Neural cell (in vitro differentiated cells): ENCODE measurements around the gene ELANE. TPM values are rescaled to one million over a fixed set of nuclear protein-coding genes. Genes with fewer than 3 reads are reported as not detected.

Experiments used
- H2AFZ ChIP-seq: fragments of 200-600, 300-800 bp; sonication (generic), shearing (Covaris generic); 2 replicates; pipeline ENCODE4 v1.6.0; 2014; ENCODE audit warnings: low read depth, mild to moderate bottlenecking, antibody characterized with exemption, low read length, moderate library complexity
- H3F3A ChIP-seq: fragments of 200-600 bp; shearing (Covaris generic); 2 replicates; pipeline ENCODE4 v1.6.1; 2016; ENCODE audit warnings: mild to moderate bottlenecking, moderate library complexity, mixed read lengths, antibody characterized with exemption, low read length; ENCODE audit not compliant: insufficient read depth, poor library complexity, severe bottlenecking
- H3K27ac ChIP-seq: fragments of 200-600, 300-800 bp; sonication (generic), shearing (Covaris generic); 2 replicates; pipeline ENCODE4 v1.5.1; 2014; ENCODE audit warnings: mild to moderate bottlenecking, low read length, moderate library complexity
- H3K27me3 ChIP-seq: fragments of 300-800, 200-600 bp; sonication (generic), shearing (Covaris generic); 2 replicates; pipeline ENCODE4 v1.6.0; 2014; ENCODE audit warnings: mild to moderate bottlenecking, low read depth, low read length, moderate library complexity; ENCODE audit not compliant: insufficient read depth
- H3K36me3 ChIP-seq: fragments of 300-800, 200-600 bp; sonication (generic), shearing (Covaris generic); 2 replicates; pipeline ENCODE4 v1.5.1; 2014; ENCODE audit warnings: mild to moderate bottlenecking, antibody characterized with exemption, low read length, moderate library complexity; ENCODE audit not compliant: insufficient read depth
- H3K4me2 ChIP-seq: fragments of 300-800, 200-600 bp; sonication (generic), shearing (Covaris generic); 2 replicates; pipeline ENCODE4 v1.6.0; 2014; ENCODE audit warnings: mild to moderate bottlenecking, low read length
- H3K4me3 ChIP-seq: fragments of 300-800, 200-600 bp; sonication (generic), shearing (Covaris generic); 2 replicates; pipeline ENCODE4 v1.5.1; 2014; ENCODE audit warnings: mild to moderate bottlenecking, low read length, moderate library complexity
- H3K79me2 ChIP-seq: fragments of 200-600 bp; shearing (Covaris generic); replicated peaks from 2 replicates; pipeline ENCODE4 v1.6.0; 2014; ENCODE audit warnings: mild to moderate bottlenecking, low read length, moderate library complexity; ENCODE audit not compliant: insufficient read depth
- H3K9ac ChIP-seq: fragments of 300-800, 200-600 bp; sonication (generic), shearing (Covaris generic); 2 replicates; pipeline ENCODE4 v1.6.1; 2016; ENCODE audit warnings: mild to moderate bottlenecking, low read length, mixed read lengths
- H3K9me2 ChIP-seq: fragments of 200-600 bp; shearing (Covaris generic); 2 replicates; pipeline ENCODE4 v1.6.1; 2016; ENCODE audit warnings: mild to moderate bottlenecking, low read length, mixed read lengths; ENCODE audit not compliant: insufficient read depth
- H3K9me3 ChIP-seq: fragments of 200-600, 300-800 bp; sonication (generic), shearing (Covaris generic); 2 replicates; pipeline ENCODE4 v1.6.1; 2016; ENCODE audit warnings: mild to moderate bottlenecking, mixed run types, low read length, moderate library complexity, mixed read lengths
- H4K20me1 ChIP-seq: fragments of 200-600 bp; shearing (Covaris generic); 2 replicates; pipeline ENCODE4 v1.6.1; 2016; ENCODE audit warnings: mild to moderate bottlenecking, mixed run types; ENCODE audit not compliant: insufficient read depth
- CTCF ChIP-seq: fragments of 450-650 bp; IDR thresholded peaks from 2 replicates; pipeline ENCODE4 v1.5.1; 2014; ENCODE audit warnings: antibody characterized with exemption, mild to moderate bottlenecking, moderate library complexity; ENCODE audit not compliant: poor library complexity, severe bottlenecking
- EP300 ChIP-seq: fragments of 450-650 bp; conservative IDR thresholded peaks from 2 replicates; pipeline ENCODE4 v1.6.1; 2014; ENCODE audit warnings: antibody characterized with exemption, mild to moderate bottlenecking, moderate library complexity; ENCODE audit not compliant: poor library complexity, severe bottlenecking
- EZH2 ChIP-seq: fragments of 200-600, 300-800 bp; shearing (Covaris generic), sonication (generic); IDR thresholded peaks from 2 replicates; pipeline ENCODE4 v1.6.1; 2014; ENCODE audit warnings: antibody characterized with exemption, low read length, borderline replicate concordance, mild to moderate bottlenecking; ENCODE audit not compliant: insufficient read depth, poor library complexity, severe bottlenecking
- MXI1 ChIP-seq: fragments of 450-650 bp; conservative IDR thresholded peaks from 2 replicates; pipeline ENCODE4 v1.6.1; 2014; ENCODE audit warnings: antibody characterized with exemption, mild to moderate bottlenecking; ENCODE audit not compliant: poor library complexity, severe bottlenecking
- SMC3 ChIP-seq: fragments of 450-650 bp; conservative IDR thresholded peaks from 2 replicates; pipeline ENCODE4 v1.6.1; 2014; ENCODE audit warnings: antibody characterized with exemption, mild to moderate bottlenecking, moderate library complexity; ENCODE audit not compliant: poor library complexity
- TAF1 ChIP-seq: IDR thresholded peaks from 2 replicates; pipeline ENCODE4 v1.6.1; 2012; ENCODE audit warnings: low read depth
- polyA plus RNA-seq: library from polyadenylated mRNA; depleted of rRNA; stranded (reverse); fragments of >200 nt; gene quantifications from 2 replicates; pipeline ENCODE4 v1.2.3, GENCODE V29; 2014
- TF ChIP-seq, protein P1 (sequence below): IDR thresholded peaks from 2 replicates; pipeline ENCODE4 v1.6.1; 2012; ENCODE audit warnings: borderline replicate concordance

The ELANE gene
- polyA plus RNA-seq, 1 donor from 2014 or later: not detected

- Histone ChIP-seq H3K9me2 (no peaks in the 10 kb centered on the region), H3K79me2 (no peaks in the 10 kb centered on the region), H4K20me1 (no peaks in the 10 kb centered on the region), H3K4me2 (no peak overlapping the region), H3K9ac (no peak overlapping the region), H3F3A (no peaks in the 10 kb centered on the region), H2AFZ (no peak overlapping the region), H3K9me3 (no peaks in the 10 kb centered on the region), H3K4me3 (no peak overlapping the region), H3K36me3 (no peaks in the 10 kb centered on the region), H3K27ac (no peak overlapping the region), H3K27me3 (no peaks in the 10 kb centered on the region)
- TF ChIP-seq TAF1 (no peak), EZH2 (no peak), EP300 (no peak), CTCF (no peak), MXI1 (no peak)
- TF ChIP-seq, protein P1, sequence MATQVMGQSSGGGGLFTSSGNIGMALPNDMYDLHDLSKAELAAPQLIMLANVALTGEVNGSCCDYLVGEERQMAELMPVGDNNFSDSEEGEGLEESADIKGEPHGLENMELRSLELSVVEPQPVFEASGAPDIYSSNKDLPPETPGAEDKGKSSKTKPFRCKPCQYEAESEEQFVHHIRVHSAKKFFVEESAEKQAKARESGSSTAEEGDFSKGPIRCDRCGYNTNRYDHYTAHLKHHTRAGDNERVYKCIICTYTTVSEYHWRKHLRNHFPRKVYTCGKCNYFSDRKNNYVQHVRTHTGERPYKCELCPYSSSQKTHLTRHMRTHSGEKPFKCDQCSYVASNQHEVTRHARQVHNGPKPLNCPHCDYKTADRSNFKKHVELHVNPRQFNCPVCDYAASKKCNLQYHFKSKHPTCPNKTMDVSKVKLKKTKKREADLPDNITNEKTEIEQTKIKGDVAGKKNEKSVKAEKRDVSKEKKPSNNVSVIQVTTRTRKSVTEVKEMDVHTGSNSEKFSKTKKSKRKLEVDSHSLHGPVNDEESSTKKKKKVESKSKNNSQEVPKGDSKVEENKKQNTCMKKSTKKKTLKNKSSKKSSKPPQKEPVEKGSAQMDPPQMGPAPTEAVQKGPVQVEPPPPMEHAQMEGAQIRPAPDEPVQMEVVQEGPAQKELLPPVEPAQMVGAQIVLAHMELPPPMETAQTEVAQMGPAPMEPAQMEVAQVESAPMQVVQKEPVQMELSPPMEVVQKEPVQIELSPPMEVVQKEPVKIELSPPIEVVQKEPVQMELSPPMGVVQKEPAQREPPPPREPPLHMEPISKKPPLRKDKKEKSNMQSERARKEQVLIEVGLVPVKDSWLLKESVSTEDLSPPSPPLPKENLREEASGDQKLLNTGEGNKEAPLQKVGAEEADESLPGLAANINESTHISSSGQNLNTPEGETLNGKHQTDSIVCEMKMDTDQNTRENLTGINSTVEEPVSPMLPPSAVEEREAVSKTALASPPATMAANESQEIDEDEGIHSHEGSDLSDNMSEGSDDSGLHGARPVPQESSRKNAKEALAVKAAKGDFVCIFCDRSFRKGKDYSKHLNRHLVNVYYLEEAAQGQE: no peak
Observed at GRCh38 chr19:867855-868457, 15.9 kb downstream of the ELANE start.

DNA sequence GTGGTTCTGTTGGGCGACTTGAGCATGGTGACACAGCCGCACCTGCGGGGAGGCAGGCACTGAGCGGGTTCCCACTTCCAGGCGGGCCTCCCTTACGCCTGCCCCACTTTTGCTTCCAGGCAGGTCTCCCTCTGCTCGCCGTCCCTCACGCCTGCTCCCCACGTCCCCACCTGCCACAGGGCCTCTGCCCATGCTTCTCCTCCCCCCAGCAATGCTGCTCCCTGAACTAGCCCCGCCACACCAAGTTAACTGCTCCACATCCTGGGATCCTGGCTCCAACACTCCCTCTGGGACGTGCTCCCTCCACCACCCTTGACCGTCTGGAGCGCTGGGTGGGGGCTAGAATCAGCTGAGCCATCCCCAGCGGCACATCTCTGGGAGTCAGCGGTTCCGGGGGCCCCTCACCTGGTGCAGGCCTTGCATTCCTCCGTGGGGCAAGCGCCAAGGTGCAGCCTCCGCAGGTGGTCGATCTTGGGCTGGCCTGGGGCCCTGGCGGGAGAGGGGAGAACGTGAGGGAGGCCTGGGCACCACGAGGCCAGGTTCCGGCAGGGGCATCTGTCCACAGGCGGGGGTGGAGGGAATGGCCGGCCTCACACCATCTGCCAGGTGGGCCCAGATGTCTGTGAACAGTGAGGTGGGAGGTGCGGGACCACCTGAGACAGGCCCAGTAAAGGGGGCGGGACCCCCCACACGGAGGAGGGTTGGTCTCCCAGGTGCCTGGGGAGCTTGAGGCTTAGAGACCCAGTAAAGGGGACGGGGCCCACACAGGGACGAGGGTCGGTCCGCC lies 16.5 kb downstream of the ELANE start:
- H3K27ac ChIP-seq: no peak overlapping the region

More for the DNA sequence above, 16.5 kb downstream of the ELANE start:
- Histone ChIP-seq H3K9me3 (no peaks in the 10 kb centered on the region), H3K9me2 (no peaks in the 10 kb centered on the region), H3K27me3 (no peaks in the 10 kb centered on the region), H2AFZ (no peak overlapping the region), H3K36me3 (no peaks in the 10 kb centered on the region), H3K4me2 (no peak overlapping the region), H3K4me3 (no peak overlapping the region), H3F3A (no peaks in the 10 kb centered on the region), H3K79me2 (no peaks in the 10 kb centered on the region), H4K20me1 (no peaks in the 10 kb centered on the region), H3K9ac (no peak overlapping the region)
- no peak for TF ChIP-seq SMC3
- no peak for TF ChIP-seq EZH2
